ENCODE measurements around the gene AURKAIP1.

- TF ChIP-seq, protein P1, sequence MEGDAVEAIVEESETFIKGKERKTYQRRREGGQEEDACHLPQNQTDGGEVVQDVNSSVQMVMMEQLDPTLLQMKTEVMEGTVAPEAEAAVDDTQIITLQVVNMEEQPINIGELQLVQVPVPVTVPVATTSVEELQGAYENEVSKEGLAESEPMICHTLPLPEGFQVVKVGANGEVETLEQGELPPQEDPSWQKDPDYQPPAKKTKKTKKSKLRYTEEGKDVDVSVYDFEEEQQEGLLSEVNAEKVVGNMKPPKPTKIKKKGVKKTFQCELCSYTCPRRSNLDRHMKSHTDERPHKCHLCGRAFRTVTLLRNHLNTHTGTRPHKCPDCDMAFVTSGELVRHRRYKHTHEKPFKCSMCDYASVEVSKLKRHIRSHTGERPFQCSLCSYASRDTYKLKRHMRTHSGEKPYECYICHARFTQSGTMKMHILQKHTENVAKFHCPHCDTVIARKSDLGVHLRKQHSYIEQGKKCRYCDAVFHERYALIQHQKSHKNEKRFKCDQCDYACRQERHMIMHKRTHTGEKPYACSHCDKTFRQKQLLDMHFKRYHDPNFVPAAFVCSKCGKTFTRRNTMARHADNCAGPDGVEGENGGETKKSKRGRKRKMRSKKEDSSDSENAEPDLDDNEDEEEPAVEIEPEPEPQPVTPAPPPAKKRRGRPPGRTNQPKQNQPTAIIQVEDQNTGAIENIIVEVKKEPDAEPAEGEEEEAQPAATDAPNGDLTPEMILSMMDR (IDR thresholded peaks at IDR 0.05), result no peak
- TF ChIP-seq POLR2A (IDR thresholded peaks at IDR 0.05), result no peak
These were observed 36.6 kb upstream of the AURKAIP1 start for GRCh38 chr1:1411626-1412025.
